ENCODE results near the gene IL27RA.

Gene IL27RA

DNA sequence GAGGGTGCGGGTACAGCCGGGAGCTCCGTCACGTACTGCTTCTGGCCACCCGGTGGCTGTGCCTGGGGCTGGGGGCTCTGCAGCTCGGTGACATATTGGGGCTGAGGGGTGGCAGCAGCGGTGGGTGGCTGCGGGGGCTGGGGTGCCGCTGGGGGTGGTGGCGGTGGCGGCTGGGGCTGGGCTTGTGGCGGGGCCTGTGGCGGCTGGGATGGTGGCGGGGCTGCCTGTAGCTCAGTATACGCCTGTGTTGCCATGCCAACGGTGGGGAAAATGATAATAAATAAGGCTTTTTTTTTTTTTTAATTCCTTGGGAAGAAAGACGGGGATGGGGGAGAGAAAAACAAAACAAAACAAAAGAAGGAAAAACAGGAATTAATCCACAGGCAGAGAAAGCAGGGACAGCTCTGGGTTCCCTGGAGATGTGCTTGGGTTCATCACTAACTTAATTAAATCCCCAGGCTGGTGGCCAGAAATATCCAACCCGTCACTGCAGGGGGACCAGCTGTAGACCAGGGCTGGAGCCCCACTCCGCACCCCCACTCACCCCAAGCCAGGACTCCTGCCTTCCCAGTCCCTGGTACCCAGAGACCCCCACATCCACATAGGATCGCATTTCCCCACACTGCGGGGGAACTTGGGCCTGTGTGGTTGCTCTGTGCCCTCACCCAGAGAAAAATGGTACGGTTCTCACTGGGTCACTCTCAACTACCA, 37.8 kb upstream of the IL27RA start:
- TF ChIP-seq, protein P1, sequence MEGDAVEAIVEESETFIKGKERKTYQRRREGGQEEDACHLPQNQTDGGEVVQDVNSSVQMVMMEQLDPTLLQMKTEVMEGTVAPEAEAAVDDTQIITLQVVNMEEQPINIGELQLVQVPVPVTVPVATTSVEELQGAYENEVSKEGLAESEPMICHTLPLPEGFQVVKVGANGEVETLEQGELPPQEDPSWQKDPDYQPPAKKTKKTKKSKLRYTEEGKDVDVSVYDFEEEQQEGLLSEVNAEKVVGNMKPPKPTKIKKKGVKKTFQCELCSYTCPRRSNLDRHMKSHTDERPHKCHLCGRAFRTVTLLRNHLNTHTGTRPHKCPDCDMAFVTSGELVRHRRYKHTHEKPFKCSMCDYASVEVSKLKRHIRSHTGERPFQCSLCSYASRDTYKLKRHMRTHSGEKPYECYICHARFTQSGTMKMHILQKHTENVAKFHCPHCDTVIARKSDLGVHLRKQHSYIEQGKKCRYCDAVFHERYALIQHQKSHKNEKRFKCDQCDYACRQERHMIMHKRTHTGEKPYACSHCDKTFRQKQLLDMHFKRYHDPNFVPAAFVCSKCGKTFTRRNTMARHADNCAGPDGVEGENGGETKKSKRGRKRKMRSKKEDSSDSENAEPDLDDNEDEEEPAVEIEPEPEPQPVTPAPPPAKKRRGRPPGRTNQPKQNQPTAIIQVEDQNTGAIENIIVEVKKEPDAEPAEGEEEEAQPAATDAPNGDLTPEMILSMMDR (IDR thresholded peaks at IDR 0.05; ENCODE audit: borderline replicate concordance, insufficient read depth, low read depth, low read length) = no peak
- H3K4me3 ChIP-seq (ENCODE audit: low read depth, low read length) = no peak overlapping the region

DNA sequence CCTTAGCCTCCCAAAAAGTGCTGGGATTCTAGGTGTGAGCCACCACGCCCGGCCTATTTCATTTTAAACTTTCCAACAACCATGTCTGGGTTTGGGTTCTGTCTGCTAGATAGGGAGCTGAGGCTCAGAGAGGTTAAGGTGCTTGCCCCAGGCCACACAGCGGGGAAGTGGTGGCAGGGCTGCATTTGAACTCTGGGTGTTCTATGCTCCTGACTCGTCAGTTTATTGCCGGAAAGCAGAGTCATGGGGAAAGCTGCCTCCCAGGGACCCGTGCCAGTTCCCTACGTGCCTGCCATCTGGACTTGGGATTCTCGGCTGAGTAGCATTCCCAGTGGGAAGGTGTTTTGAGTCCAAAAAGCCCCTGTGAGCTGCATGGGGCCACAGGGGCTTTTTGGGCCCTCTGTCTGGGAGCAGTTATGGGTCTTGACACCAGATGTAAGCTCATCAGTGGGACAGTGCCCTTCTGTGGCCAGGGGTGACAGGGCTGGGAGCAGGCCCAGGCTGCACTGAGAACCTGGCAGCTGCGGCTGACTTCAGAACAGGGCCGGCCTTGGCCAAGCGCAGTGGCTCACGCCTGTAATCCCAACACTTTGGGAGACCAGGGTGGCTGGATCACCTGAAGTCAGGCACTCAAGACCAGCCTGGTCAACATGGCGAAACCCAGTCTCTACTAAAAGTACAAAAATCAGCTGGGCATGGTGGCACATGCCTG, 36.4 kb upstream of the IL27RA start:
- no peak overlapping the region for H3K4me3 ChIP-seq (ENCODE audit: low read depth, low read length)
- TF ChIP-seq, protein P1 (IDR thresholded peaks at IDR 0.05; ENCODE audit: borderline replicate concordance, insufficient read depth, low read depth, low read length) = no peak

DNA sequence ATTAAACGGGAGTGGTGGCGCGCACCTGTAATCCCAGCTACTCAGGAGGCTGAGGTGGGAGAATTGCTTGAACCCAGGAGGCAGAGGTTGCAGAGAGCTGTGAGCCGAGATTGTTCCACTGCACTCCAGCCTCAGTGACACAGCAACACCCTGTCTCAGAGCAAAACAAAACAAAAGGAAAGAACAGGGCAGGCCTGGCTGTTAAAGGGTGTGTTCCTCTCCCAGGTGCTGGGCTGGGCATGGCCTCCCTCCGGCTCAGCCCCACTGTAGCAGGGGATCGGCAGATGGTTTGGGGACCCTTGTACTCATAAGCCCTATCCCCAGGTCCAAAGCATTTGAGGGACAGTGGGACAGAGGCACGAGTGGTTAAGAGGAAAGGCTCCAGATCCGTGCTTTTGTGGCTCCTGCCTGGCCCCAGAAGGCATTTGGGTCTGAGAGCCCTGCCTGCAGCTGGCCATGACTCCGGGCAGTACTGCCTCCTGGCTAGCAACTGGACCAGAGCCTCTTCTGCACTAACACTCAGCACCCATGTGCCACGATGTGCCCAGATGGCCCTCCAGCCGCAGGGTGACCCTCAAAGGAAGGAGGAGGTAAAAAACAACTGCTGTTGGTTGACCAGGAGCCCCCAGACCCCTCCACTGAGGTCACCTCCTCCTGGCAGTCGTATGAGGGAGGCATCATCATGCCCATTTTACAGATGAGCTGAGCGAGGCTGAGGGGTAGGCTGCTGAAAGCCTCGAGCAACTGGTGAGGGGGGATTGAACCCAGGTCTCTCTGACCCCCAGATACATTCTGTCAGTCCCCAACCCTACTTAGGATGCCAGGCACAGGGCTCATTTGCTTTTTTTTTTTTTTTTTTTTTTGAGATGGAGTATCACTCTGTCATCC, 35.4 kb upstream of the IL27RA start:
- no peak overlapping the region for H3K4me3 ChIP-seq (ENCODE audit: low read depth, low read length)
- TF ChIP-seq, protein P1 (IDR thresholded peaks at IDR 0.05; ENCODE audit: borderline replicate concordance, insufficient read depth, low read depth, low read length) = no peak

DNA sequence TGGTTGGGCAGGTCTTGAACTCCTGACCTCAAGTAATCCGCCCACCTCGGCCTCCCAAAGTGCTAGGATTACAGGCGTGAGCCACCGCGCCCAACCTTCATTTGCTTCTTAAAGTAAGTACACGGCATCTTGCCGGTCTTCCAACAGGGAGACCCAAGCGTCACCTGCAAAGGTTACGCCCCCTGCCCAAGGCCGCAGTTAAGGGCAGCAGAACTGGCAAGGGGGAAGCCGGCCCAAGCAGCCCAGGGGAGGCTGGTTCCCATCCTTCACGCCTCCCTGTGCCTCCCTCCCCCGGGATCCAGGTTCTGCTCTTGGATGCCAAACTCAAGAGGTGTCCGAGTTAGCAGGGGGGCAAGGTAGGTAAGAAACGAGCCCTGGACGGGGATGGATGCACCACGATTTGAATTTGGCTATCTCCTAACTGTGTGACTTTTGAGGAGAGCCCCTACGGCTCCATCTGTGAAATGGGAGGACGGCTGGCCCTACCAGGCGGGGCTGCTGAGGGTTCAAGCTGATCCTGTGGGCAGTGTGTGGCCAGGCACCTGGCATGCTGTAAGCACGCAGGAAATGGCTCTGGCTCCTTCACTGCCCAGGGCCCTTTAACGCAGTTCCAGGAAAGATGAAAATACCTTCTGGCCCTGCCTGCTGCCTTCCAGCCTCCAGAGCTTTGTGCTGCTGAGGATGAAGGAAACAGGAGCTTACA, 34.5 kb upstream of the IL27RA start:
- no peak overlapping the region for H3K4me3 ChIP-seq (ENCODE audit: low read depth, low read length)
- TF ChIP-seq, protein P1 (IDR thresholded peaks at IDR 0.05; ENCODE audit: borderline replicate concordance, insufficient read depth, low read depth, low read length) = no peak

DNA sequence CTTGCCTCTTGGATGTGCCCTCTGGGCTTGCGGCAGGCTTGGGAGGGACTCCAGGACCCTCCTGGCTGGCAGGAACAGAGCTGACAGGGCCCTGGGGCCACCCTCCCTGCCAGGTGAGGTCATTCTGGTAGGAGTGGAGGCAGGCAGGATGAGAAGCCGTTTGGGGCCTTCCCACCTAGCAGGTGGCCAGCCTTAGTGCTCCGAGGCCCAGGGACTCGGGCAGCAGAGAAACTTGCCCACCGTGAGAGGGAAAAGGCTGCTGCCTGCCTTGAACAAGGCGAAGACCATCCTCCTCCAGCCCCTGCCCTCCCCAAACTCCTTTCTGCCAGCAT, 34.0 kb upstream of the IL27RA start:
- no peak overlapping the region for H3K4me3 ChIP-seq (ENCODE audit: low read depth, low read length)
- TF ChIP-seq, protein P1 (IDR thresholded peaks at IDR 0.05; ENCODE audit: borderline replicate concordance, insufficient read depth, low read depth, low read length) = no peak

DNA sequence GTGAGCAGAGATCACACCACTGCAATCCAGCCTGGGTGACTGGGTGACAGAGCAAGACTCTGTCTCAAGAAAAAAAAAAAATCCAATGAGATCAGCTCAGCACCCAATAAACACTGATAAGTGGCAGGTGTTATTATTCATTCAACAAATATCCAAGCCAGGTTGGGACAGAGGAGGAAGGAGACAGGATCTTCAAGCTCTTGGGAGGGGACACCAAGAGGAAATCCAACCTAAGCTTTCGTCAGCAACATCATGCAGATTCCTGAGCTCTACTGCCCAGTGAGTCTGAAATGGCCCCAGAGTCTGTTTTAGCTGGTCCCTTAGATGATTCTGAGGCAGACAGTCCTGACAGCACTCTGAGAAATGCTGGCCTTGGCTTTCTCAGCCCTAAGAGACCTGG, 33.1 kb upstream of the IL27RA start:
- no peak overlapping the region for H3K4me3 ChIP-seq (ENCODE audit: low read depth, low read length)
- TF ChIP-seq, protein P1 (IDR thresholded peaks at IDR 0.05; ENCODE audit: borderline replicate concordance, insufficient read depth, low read depth, low read length) = no peak

Data from GM12875 (cell line).